CD4-positive, alpha-beta T cell (primary cell): ENCODE data around the gene WNT1. TPM values are rescaled to one million over a fixed set of nuclear protein-coding genes. Genes with fewer than 3 reads are reported as not detected.

ENCODE experiments used
- ATAC-seq: fragments of 200-7000 bp; cut with Tn5 transposase; one replicate; pipeline ENCODE4 v1.10.0; 2022; ENCODE audit warnings: mild to moderate bottlenecking; ENCODE audit not compliant: poor library complexity
- CTCF ChIA-PET: fragments of 350-600 bp; sonication (Branson Sonifier 250); formaldehyde crosslinking; loops from one replicate; lab custom pipeline; 2021; ENCODE audit warnings: antibody characterized with exemption, inconsistent platforms; lab: Charles Lee
- POLR2A ChIA-PET: fragments of 350-600 bp; sonication (Branson Sonifier 250); formaldehyde crosslinking; loops from one replicate; lab custom pipeline; 2021; ENCODE audit warnings: antibody characterized with exemption, inconsistent platforms; lab: Charles Lee
- DNase-seq, 14 experiments: peaks; one replicate each; pipeline ENCODE4 v3.0.0-alpha.2; 2013 to 2020; ENCODE audit warnings: mixed read lengths in 2 of 14
- H3K27ac ChIP-seq, 2 donors: one replicate each; pipeline versions ENCODE4 v1.5.1 to v1.7.0; 2013; ENCODE audit warnings: low read length in 2 of 2, low read depth in 1 of 2, mild to moderate bottlenecking in 1 of 2
- H3K27me3 ChIP-seq, 2 experiments: 1 replicate in 1 of 2; 2 replicates in 1 of 2; pipeline versions ENCODE4 v1.6.1 to v1.7.0; 2013; ENCODE audit warnings: low read length in 2 of 2, control low read depth in 1 of 2, mild to moderate bottlenecking in 1 of 2, moderate library complexity in 1 of 2; ENCODE audit not compliant: insufficient read depth in 2 of 2, control insufficient read depth in 1 of 2
- H3K36me3 ChIP-seq: one replicate; pipeline ENCODE4 v1.6.1; 2013; ENCODE audit warnings: low read length, control low read depth; ENCODE audit not compliant: insufficient read depth
- H3K4me1 ChIP-seq: one replicate; pipeline ENCODE4 v1.6.1; 2013; ENCODE audit warnings: low read length, control low read depth; ENCODE audit not compliant: insufficient read depth
- H3K4me3 ChIP-seq: one replicate; pipeline ENCODE4 v1.5.1; 2013; ENCODE audit warnings: mild to moderate bottlenecking, low read length, moderate library complexity
- H3K9me3 ChIP-seq, 2 experiments: 1 replicate in 1 of 2; 2 replicates in 1 of 2; pipeline versions ENCODE4 v1.6.1 to v1.7.0; 2013; ENCODE audit warnings: low read length in 2 of 2, mild to moderate bottlenecking in 2 of 2, control low read depth in 1 of 2, moderate library complexity in 1 of 2; ENCODE audit not compliant: control insufficient read depth in 1 of 2, insufficient read depth in 1 of 2
- H3K27ac Mint-ChIP-seq: one replicate; pipeline ENCODE4 v1.8.0; 2020; ENCODE audit warnings: mixed read lengths
- H3K27me3 Mint-ChIP-seq: one replicate; pipeline ENCODE4 v1.8.0; 2021; ENCODE audit warnings: mixed read lengths
- H3K36me3 Mint-ChIP-seq: one replicate; pipeline ENCODE4 v1.8.0; 2021; ENCODE audit warnings: low read depth, mixed read lengths
- H3K4me1 Mint-ChIP-seq: one replicate; pipeline ENCODE4 v1.8.0; 2021; ENCODE audit warnings: low read depth, mixed read lengths
- H3K4me3 Mint-ChIP-seq: one replicate; pipeline ENCODE4 v1.8.0; 2020; ENCODE audit warnings: mild to moderate bottlenecking, mixed read lengths
- H3K9me3 Mint-ChIP-seq: one replicate; pipeline ENCODE4 v1.8.0; 2020; ENCODE audit warnings: mixed read lengths
- CTCF ChIP-seq: fragments of 200-600 bp; IDR thresholded peaks from one replicate; pipeline ENCODE4 v1.8.0; 2022; ENCODE audit warnings: antibody characterized with exemption, mild to moderate bottlenecking
- intact Hi-C, 2 experiments: fragments of 100-400 bp; cut with DNase I in 1 of 2; cut with micrococcal nuclease in 1 of 2; formaldehyde crosslinking; loops; one replicate each; pipeline versions ENCODE4 v1.15.1 to v1.9.0; 2023 to 2025; cut with DNase I, micrococcal nuclease
- polyA plus RNA-seq, 2 donors: library from polyadenylated mRNA; unstranded; fragments of 120-200 nt; gene quantifications; one replicate each; pipeline ENCODE4 v1.2.1, GENCODE V29; 2013
- total RNA-seq, 174 experiments: library from RNA in 2 of 174; stranded (reverse) in 2 of 174; gene quantifications; one replicate each; pipeline ENCODE4 v1.2.3 and lab custom pipeline; 2021 to 2026

The WNT1 gene
- total RNA-seq = 1 to 10 TPM; 1.8 to 2.7 TPM
- 1.2 TPM for polyA plus RNA-seq (2013, experiment 1 of 2)
- polyA plus RNA-seq (2013, experiment 2 of 2) = 2.2 TPM
- 0 to 2.3 (median 0.18) reads per million in 172 experiments for total RNA-seq (lab: John Stamatoyannopoulos, UW)

- no peaks in the 10 kb centered on the region for H3K9me3 Mint-ChIP-seq
- peak; percentile 62 for TF ChIP-seq CTCF
- H3K4me3 ChIP-seq = peak within 1 kb of the TSS; percentile 58
- ATAC-seq (no peak), DNase-seq (peak in 1 of 14 experiments; percentile 49)
- no peak within 1 kb of the TSS for H3K27ac ChIP-seq
- peak within 1 kb of the TSS; percentile 93 for H3K4me3 Mint-ChIP-seq
- peak within 1 kb of the TSS; percentile 82 for H3K27ac Mint-ChIP-seq
- H3K36me3 ChIP-seq = no peaks in the 10 kb centered on the region
- intact Hi-C loops = loop anchor here (2.0 to 5.0 kb wide), 3 partner anchors 41 to 56 kb away; partner anchors contain the start of gene FKBP11 (in 1 of the 2)
- peaks cover 26 to 38% of the 10 kb centered on the region in 2 experiments for H3K27me3 ChIP-seq
- H3K27me3 Mint-ChIP-seq = peaks cover 63% of the 10 kb centered on the region
- POLR2A ChIA-PET = interaction anchor here (0.5 to 5.4 kb wide), 10 partner anchors 8 to 1206 kb away, joined by 3 to 38 read pairs (median 6); partner anchors contain the start of genes ARF3, DDX23, FKBP11 and KMT2D
- peaks cover 54% of the 10 kb centered on the region for H3K4me1 Mint-ChIP-seq
- no peaks in the 10 kb centered on the region for H3K36me3 Mint-ChIP-seq
- H3K9me3 ChIP-seq = peaks cover 0 to 7% of the 10 kb centered on the region in 2 experiments
- peaks cover 64% of the 10 kb centered on the region for H3K4me1 ChIP-seq
- CTCF ChIA-PET = interaction anchor here (0.7 to 6.6 kb wide), 27 partner anchors 10 to 125 kb away, joined by 3 to 62 read pairs (median 5); partner anchors contain the start of genes ARF3, DDN, DDX23 and FKBP11
Measured at GRCh38 chr12:48978291-48978740, at the start of gene WNT1. Gene WNT1 (plus strand): TSS chr12:48978322. CDS start chr12:48978651, 329 bp downstream.

GRCh38 chr12:48929551-48929950 is 48.6 kb upstream of the WNT1 start:
- Histone ChIP-seq H3K27ac (no peak overlapping the region), H3K27me3 (no peaks in the 10 kb centered on the region), H3K4me1 (peaks cover 42% of the 10 kb centered on the region), H3K9me3 (no peaks in the 10 kb centered on the region), H3K4me3 (no peak overlapping the region), H3K36me3 (peaks cover 20% of the 10 kb centered on the region)
- Mint-ChIP-seq H3K4me1 (peaks cover 51% of the 10 kb centered on the region), H3K27me3 (no peaks in the 10 kb centered on the region), H3K9me3 (no peaks in the 10 kb centered on the region), H3K4me3 (peak overlapping the region; percentile 49), H3K27ac (no peak overlapping the region), H3K36me3 (peaks cover 43% of the 10 kb centered on the region)
- ChIA-PET CTCF (interaction anchor here (1.1 to 1.5 kb wide), 2 partner anchors 58 to 163 kb away, joined by 3 to 6 read pairs; no protein-coding TSS in a partner anchor), POLR2A (interaction anchor here (0.9 to 1.7 kb wide), 2 partner anchors 11 to 77 kb away, joined by 3 to 7 read pairs; no protein-coding TSS in a partner anchor)
- no peak for ATAC-seq
- no peak for DNase-seq
- no peak for TF ChIP-seq CTCF
- intact Hi-C loops = no loop called here

- POLR2A ChIA-PET = interaction anchor here (0.8 to 1.7 kb wide), 3 partner anchors 12 to 79 kb away, joined by 3 to 7 read pairs (median 3); partner anchors contain the start of gene DDX23
- TF ChIP-seq CTCF = no peak
- no peaks in the 10 kb centered on the region for H3K27me3 ChIP-seq
- no peaks in the 10 kb centered on the region for H3K27me3 Mint-ChIP-seq
- no peak overlapping the region for H3K4me3 Mint-ChIP-seq
- H3K27ac Mint-ChIP-seq = no peak overlapping the region
- no peaks in the 10 kb centered on the region for H3K9me3 Mint-ChIP-seq
- intact Hi-C loops = no loop called here
- ATAC-seq (no peak), DNase-seq (no peak)
- CTCF ChIA-PET = interaction anchor here (0.9 to 1.5 kb wide), 4 partner anchors 23 to 162 kb away, joined by 3 to 6 read pairs (median 3); no protein-coding TSS in a partner anchor
- H3K36me3 ChIP-seq = peaks cover 20% of the 10 kb centered on the region
- H3K9me3 ChIP-seq = no peaks in the 10 kb centered on the region
- H3K4me1 Mint-ChIP-seq = peaks cover 51% of the 10 kb centered on the region
- peaks cover 49% of the 10 kb centered on the region for H3K4me1 ChIP-seq
- H3K27ac ChIP-seq = no peak overlapping the region
- peaks cover 44% of the 10 kb centered on the region for H3K36me3 Mint-ChIP-seq
- no peak overlapping the region for H3K4me3 ChIP-seq
Measured at GRCh38 chr12:48930475-48930874, 47.6 kb upstream of the WNT1 start.
